Measurements from ENCODE around the gene PCGF3. TPM values are rescaled to one million over a fixed set of nuclear protein-coding genes. Genes with fewer than 3 reads are reported as not detected.

The PCGF3 gene
- total RNA-seq, 1 donor from 2014 or later: 64.3 TPM

DNA sequence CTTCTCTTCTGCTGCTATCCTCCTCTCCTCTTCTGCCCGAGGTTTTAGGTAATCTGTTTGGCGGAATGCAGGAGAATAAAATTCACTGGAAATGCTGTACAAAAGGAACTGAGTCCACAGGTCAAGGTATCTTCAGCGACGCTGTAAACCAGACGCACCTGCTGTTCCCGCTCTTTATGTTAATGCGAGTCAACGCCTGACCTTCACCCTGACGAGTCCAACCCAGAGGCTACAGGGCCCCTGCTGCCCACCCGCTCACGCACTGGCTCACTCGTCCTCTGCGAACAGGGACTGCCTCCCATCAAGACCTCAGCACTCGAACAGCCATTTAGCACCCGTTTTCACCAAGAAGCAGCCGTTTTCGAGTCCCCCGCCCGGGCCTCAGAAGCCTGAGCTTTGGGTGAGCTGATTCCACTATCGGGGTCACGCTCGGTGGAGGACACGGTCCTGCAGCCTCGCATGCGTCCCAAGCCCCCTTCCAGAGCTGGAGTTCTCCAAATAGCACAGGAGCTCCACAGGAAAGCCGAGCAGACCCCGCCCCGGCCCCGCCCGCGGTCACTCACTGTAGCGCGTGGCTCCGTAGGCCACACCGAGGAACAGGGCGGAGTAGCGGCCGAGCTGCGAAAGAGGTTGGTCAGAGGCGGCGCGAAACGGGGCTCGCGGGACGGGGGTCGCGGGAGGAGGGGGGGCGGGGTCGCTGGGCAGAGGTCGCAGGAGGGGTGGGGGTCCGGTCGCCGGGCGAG, 32.1 kb upstream of the PCGF3 start:
- Mint-ChIP-seq H3K27me3 (no peaks in the 10 kb centered on the region), H3K36me3 (peaks cover 8% of the 10 kb centered on the region), H3K4me1 (ENCODE audit: unreplicated experiment) (peaks cover 5% of the 10 kb centered on the region), H3K9me3 (no peaks in the 10 kb centered on the region), H3K27ac (peak overlapping the region; percentile 83), H3K4me3 (peak overlapping the region; percentile 91)
- TF ChIP-seq, protein P1, sequence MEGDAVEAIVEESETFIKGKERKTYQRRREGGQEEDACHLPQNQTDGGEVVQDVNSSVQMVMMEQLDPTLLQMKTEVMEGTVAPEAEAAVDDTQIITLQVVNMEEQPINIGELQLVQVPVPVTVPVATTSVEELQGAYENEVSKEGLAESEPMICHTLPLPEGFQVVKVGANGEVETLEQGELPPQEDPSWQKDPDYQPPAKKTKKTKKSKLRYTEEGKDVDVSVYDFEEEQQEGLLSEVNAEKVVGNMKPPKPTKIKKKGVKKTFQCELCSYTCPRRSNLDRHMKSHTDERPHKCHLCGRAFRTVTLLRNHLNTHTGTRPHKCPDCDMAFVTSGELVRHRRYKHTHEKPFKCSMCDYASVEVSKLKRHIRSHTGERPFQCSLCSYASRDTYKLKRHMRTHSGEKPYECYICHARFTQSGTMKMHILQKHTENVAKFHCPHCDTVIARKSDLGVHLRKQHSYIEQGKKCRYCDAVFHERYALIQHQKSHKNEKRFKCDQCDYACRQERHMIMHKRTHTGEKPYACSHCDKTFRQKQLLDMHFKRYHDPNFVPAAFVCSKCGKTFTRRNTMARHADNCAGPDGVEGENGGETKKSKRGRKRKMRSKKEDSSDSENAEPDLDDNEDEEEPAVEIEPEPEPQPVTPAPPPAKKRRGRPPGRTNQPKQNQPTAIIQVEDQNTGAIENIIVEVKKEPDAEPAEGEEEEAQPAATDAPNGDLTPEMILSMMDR (conservative IDR thresholded peaks at IDR 0.05): no peak
- DNase-seq (ENCODE audit: extremely low spot score, unreplicated experiment): no peak

DNA sequence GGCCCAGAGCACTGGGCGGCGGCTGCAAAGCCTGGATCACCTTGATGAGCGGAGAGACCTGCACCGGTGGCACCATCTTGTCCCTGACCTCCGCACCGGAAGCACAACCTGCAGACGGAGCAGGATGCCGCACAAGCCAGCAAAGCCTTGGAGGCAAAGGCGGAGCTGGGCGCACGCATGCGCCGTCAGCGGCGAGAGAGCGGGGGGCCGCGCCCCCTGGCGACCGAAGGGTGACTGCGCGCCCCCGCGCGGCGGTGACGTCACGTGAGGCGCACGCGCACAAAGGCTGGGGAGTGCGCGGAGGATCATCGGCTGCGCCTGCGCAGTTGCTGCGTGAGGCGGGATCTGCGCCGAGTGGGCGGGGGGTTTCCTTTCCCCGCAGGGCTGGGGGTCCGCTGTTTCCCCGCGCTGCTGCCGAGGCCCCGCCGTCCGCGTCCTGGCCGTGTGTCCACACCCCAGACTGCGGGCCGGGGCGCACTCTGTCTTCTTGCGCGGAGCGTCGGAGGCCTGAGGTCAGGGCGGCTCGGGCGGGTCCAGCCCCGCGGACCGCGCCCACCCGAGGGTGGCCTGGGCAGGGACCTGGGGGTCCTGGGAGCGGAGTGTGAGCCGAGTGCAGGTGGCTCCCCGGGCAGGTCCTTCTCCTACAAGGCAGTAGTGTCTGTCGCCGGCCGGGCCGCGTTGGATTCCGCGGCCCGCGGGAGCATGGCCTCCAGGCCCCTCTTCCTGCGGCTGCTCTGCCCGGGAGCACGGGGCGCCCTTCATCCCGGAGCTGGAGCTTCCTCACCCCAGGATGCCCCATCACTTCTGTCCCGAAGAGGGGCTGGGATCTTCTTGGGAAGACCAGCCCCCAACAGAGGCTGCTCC, 31.2 kb upstream of the PCGF3 start, which contains the start of the genes ATP5ME and MYL5:
TSS of gene ATP5ME (minus strand) at position 105 of the 864 bp plus-strand sequence. CDS start at position 76, 29 bp downstream.
TSS of gene MYL5 (plus strand) at position 371 of the 864 bp plus-strand sequence. CDS start 3,485 bp downstream, outside the sequence.
- Mint-ChIP-seq H3K4me3 (peak within 1 kb of the TSS; percentile 91), H3K36me3 (peaks cover 8% of the 10 kb centered on the region), H3K9me3 (no peaks in the 10 kb centered on the region), H3K4me1 (ENCODE audit: unreplicated experiment) (peaks cover 5% of the 10 kb centered on the region), H3K27me3 (no peaks in the 10 kb centered on the region), H3K27ac (peak within 1 kb of the TSS; percentile 83)
- TF ChIP-seq, protein P1 (conservative IDR thresholded peaks at IDR 0.05): peak; percentile 99
- DNase-seq (ENCODE audit: extremely low spot score, unreplicated experiment): peak; percentile 99

DNA sequence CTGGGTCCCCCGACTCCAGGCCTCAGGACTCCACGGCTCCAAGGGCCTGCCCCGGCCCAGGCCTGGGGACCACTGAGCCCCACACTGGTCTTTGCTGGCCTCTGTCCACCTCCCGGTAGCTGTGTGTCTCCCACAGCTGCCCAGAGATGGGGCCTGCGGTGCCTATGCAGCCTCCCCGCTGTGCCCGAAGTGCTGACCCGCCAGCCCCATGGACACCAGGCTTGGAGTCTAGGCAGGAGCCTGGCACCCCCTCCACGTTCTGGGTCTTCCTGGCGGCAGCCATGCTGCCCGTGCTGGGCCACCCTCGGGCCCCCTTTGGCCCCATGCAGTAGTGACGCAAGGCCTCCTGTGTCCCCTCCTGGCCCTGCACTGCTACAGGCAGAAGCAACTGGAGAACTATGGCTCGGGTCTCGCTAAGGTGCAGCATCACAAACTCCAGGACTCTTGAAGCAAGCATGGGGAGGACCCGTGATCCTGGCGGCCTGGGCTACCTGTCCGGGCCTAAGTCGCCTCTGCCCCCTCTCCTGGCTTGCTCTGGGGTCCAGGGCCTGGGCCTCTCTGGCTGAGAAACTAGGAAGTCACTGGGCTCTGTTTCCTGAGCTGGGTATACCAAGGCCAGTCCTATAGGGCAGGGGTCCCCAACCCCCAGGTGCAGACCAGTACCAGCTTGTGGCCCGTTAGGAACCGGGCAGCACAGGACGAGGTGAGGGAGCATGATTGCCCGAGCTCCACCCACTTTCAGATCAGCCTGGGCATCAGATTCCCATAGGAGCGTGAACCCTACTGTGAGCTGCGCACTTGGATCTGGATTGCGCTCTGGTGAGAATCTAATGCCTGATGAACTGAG, 30.4 kb upstream of the PCGF3 start:
- Mint-ChIP-seq H3K4me1 (ENCODE audit: unreplicated experiment) (peaks cover 5% of the 10 kb centered on the region), H3K27me3 (no peaks in the 10 kb centered on the region), H3K36me3 (peaks cover 8% of the 10 kb centered on the region), H3K4me3 (peak overlapping the region; percentile 91), H3K9me3 (no peaks in the 10 kb centered on the region), H3K27ac (no peak overlapping the region)
- TF ChIP-seq, protein P1 (conservative IDR thresholded peaks at IDR 0.05): no peak
- no peak for DNase-seq (ENCODE audit: extremely low spot score, unreplicated experiment)

- Mint-ChIP-seq H3K36me3 (peaks cover 4% of the 10 kb centered on the region), H3K4me1 (ENCODE audit: unreplicated experiment) (peaks cover 5% of the 10 kb centered on the region), H3K27me3 (no peaks in the 10 kb centered on the region), H3K4me3 (peak overlapping the region; percentile 91), H3K9me3 (no peaks in the 10 kb centered on the region), H3K27ac (no peak overlapping the region)
- no peak for DNase-seq (ENCODE audit: extremely low spot score, unreplicated experiment)
- TF ChIP-seq, protein P1 (conservative IDR thresholded peaks at IDR 0.05): no peak
Measured at GRCh38 chr4:675980-676870, 29.4 kb upstream of the PCGF3 start.
